T-helper 2 cell treated with Interferon-gamma antibody and Interleukin-4, amounts not matched to agents 100 ng/mL and 5 ng/mL, for 36 hours (primary cell): Measurements from ENCODE around the gene GATAD2B. TPM values are rescaled to one million over a fixed set of nuclear protein-coding genes. Genes with fewer than 3 reads are reported as not detected.

Experiments used
- intact Hi-C: fragments of 100-400 bp; cut with micrococcal nuclease; formaldehyde crosslinking; loops from one replicate; pipeline ENCODE4 v1.15.1; 2023
- total RNA-seq: library from RNA; stranded (reverse); gene quantifications from 2 replicates; pipeline ENCODE4 v1.2.3, GENCODE V29; 2022

GATAD2B gene
- 65.7 and 67.1 TPM in 2 replicates for total RNA-seq

GRCh38 chr1:153922972-153923925 lies at the start of gene GATAD2B:
TSS of gene GATAD2B (minus strand) at chr1:153922972. CDS start at chr1:153828347, 94,625 bp downstream.
- intact Hi-C loops: loop anchor here (1.0 to 10.0 kb wide), 9 partner anchors 22 to 349 kb away; partner anchors contain the start of genes CRTC2, HAX1, RPS27 and SLC39A1

- intact Hi-C loops: no loop called here
Measured at GRCh38 chr1:153970346-153970745, 47.6 kb upstream of the GATAD2B start.

GRCh38 chr1:153968972-153969371 lies 46.2 kb upstream of the GATAD2B start:
- intact Hi-C loops: loop anchor here (5.0 to 10.0 kb wide), 2 partner anchors 297 to 434 kb away; partner anchors contain the start of genes ILF2 and S100A6

GRCh38 chr1:153968408-153968807 lies 45.6 kb upstream of the GATAD2B start:
- intact Hi-C loops: loop anchor here (5.0 to 10.0 kb wide), 2 partner anchors 296 to 434 kb away; partner anchors contain the start of genes ILF2 and S100A6

GRCh38 chr1:153968000-153968363 lies 45.2 kb upstream of the GATAD2B start:
- intact Hi-C loops: loop anchor here (1.0 to 10.0 kb wide), 4 partner anchors 9 to 433 kb away; partner anchors contain the start of genes CRTC2, ILF2, JTB and S100A6

GRCh38 chr1:153967107-153967999 lies 44.6 kb upstream of the GATAD2B start, which contains the start of gene CREB3L4:
TSS of gene CREB3L4 (plus strand) at chr1:153967902. CDS start at chr1:153968526, 624 bp downstream.
- intact Hi-C loops: loop anchor here (1.0 to 10.0 kb wide), 4 partner anchors 9 to 433 kb away; partner anchors contain the start of genes CRTC2, ILF2, JTB and S100A6

- intact Hi-C loops: loop anchor here (1.0 to 10.0 kb wide), 3 partner anchors 26 to 429 kb away; partner anchors contain the start of genes RPS27 and S100A6
Measured at GRCh38 chr1:153963850-153964331, 41.1 kb upstream of the GATAD2B start.

GRCh38 chr1:153963030-153963849 lies 40.5 kb upstream of the GATAD2B start, which contains the start of gene SLC39A1:
TSS of gene SLC39A1 (minus strand) at chr1:153963537. CDS start at chr1:153962715, 822 bp downstream.
- intact Hi-C loops: loop anchor here (1.0 to 10.0 kb wide), 3 partner anchors 27 to 428 kb away; partner anchors contain the start of genes RPS27 and S100A6

- intact Hi-C loops: loop anchor here (1.0 to 10.0 kb wide), 3 partner anchors 28 to 428 kb away; partner anchors contain the start of genes RPS27 and S100A6
Measured at GRCh38 chr1:153962088-153963029, 39.6 kb upstream of the GATAD2B start.

- intact Hi-C loops: loop anchor here (10.0 kb wide), 1 partner anchor 427 kb away; the partner anchor contains the start of gene S100A6
Measured at GRCh38 chr1:153961421-153961820, 38.6 kb upstream of the GATAD2B start.

- intact Hi-C loops: loop anchor here (10.0 kb wide), 1 partner anchor 425 kb away; the partner anchor contains the start of gene S100A6
Measured at GRCh38 chr1:153960206-153960605, 37.4 kb upstream of the GATAD2B start.

- intact Hi-C loops: loop anchor here (2.0 kb wide), 1 partner anchor 17 kb away; the partner anchor contains the start of gene JTB
Measured at GRCh38 chr1:153959454-153959853, 36.7 kb upstream of the GATAD2B start.

GRCh38 chr1:153958961-153959260 lies 36.1 kb upstream of the GATAD2B start:
- intact Hi-C loops: loop anchor here (1.0 to 2.0 kb wide), 7 partner anchors 8 to 232 kb away; partner anchors contain the start of genes CREB3L4, DENND4B, JTB and RPS27

GRCh38 chr1:153958111-153958960 lies 35.6 kb upstream of the GATAD2B start, which contains the start of gene CRTC2:
TSS of gene CRTC2 (minus strand) at chr1:153958612. CDS start at chr1:153958497, 115 bp downstream.
- intact Hi-C loops: loop anchor here (1.0 to 2.0 kb wide), 7 partner anchors 9 to 231 kb away; partner anchors contain the start of genes CREB3L4, DENND4B, JTB and RPS27

- intact Hi-C loops: loop anchor here (1.0 to 2.0 kb wide), 7 partner anchors 10 to 230 kb away; partner anchors contain the start of genes CREB3L4, DENND4B, JTB and RPS27
Measured at GRCh38 chr1:153957744-153958110, 35.0 kb upstream of the GATAD2B start.

GRCh38 chr1:153956997-153957715 lies 34.4 kb upstream of the GATAD2B start:
- intact Hi-C loops: no loop called here
